Superior temporal gyrus (tissue), 1 donor: Measurements from ENCODE around the gene ACOXL.

Experiments
- DNase-seq: peaks from one replicate; pipeline ENCODE4 v3.0.0-alpha.2; 2016; ENCODE audit errors: extremely low spot score

Gene ACOXL

GRCh38 chr2:110875384-110875725, 143.0 kb downstream of the ACOXL start:
- DNase-seq, result no peak

DNA sequence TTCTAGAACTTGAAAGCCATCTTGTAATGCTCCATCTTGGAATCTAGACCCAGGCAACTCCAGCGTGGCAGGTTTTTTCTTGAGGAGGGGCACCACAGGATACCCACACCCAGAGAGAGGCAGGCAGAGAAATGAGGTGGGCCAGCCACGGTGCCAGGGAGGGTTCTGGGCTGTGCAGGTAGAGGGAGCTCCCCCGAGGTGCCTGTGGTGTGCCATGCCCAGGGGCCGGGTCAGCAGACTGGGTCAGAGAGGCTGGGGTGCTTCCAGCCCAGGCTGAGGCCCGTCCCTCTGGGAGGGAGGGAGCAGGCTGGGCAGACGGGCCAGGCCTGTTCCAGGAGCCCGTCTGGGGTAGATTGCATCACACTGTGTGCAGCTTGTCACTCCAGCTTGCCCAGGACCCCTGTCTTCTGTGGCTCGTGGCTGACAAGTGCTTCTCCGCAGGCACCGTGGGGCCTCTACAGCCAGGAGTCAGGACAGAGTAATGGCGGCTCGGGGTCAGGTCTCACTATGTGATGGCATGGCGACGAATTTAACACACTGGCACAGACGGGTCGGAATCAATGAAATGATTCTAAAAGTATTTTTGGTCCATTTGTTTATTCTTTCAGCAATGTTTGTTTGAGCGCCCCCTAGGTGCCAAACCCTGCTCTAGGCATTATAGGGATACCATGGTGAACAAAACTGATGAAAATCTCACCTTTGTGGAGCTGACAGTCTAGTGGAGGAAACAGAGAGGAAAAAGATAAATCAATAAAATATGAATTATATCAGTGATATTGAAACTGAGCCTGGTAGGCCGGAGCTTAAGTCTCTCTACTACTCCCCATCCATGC, 144.0 kb downstream of the ACOXL start:
- DNase-seq, result no peak

DNA sequence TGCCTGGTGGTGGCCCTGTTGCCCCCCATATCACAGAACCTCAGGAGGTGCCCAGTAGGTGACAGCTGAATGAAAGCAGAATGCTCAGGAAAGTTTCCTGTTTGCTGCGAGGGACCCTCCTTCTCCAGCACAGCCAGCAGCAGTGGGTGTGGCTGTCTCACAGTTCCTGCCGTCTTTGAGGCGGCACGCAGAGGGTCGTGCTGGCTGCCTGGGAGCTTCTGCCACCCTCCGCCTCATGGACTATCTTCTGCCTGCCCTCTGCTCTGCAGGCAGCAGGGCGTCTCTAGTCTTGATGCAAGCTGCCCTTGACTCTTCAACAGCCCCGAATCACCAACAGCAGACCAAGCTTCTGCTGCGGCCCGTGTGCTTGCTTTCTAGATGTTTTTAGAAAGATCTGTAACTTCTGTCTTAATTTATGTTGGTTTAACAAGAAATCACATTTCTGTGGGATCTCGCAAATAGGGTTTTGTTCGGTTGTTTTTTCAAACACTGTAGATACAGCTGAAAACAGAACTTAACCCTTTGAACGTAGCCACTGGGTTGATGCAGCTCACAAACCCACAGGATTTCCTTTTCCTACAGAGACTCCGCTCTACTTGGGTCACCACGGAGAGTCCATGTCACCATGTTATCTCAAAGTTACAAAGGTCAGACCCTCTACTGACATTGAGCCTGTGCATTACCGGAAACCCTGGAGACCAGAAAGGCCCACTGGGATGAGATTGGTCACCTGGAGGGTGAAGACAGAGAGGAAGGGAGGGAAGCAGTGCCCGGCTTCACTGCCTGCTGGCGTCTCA, 144.9 kb downstream of the ACOXL start:
- no peak for DNase-seq

DNA sequence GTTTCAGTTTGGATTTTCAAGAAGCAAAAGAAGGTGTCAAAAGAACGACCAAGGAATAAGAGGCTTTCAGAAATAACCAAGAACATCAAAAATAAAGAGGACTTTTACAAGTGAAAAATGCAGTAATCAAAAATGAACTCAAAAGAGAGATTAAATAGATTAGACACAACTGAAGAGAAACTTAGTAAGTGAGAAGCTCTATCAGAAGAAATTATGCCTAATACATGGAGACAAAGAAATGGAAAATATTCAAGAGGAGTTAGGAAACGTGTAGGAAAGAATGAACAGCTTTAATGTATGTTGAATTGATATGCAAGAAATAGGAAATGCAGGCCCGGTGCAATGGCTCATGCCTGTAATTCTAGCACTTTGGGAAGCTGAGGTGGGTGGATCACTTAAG, 145.8 kb downstream of the ACOXL start:
- DNase-seq, result no peak

GRCh38 chr2:110881908-110882307, 149.5 kb downstream of the ACOXL start:
- no peak for DNase-seq

DNA sequence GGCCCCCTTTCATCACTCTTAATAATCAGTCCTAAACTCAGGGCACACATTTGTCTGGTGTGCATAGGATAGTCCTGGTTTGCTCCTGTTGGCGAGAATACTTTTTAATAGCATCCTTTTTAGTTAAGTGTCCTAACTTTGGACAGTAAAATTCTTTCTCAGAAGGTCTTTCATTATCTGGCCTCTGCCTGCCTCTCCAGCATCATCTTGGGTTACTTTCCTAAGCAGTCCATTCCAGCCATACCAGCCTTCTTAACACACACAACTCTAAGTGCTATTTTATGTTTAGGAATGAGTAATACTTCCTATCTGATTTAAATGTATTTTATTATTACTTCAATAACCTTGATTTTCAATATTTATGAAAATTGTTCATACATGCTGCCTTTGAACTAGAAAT, 151.0 kb downstream of the ACOXL start:
- no peak for DNase-seq

DNA sequence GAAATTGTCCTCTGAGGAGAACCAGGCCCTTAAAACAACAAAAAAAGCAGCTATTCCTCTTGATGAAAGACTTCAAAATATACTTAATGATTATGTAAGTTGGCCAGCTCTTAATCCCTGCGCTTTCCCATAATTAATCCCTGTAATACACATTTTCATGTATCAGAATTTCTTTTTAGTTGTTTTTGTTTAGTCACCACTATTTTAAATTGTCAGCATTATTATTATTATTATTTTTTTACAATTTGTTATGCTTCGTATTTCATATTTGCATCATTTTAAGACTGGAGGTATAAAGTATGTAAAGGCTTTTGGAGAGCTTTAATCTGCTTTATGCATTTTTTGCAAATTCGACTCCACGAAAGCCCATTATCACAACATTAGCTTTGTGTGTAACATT, 152.9 kb downstream of the ACOXL start:
- no peak for DNase-seq

DNA sequence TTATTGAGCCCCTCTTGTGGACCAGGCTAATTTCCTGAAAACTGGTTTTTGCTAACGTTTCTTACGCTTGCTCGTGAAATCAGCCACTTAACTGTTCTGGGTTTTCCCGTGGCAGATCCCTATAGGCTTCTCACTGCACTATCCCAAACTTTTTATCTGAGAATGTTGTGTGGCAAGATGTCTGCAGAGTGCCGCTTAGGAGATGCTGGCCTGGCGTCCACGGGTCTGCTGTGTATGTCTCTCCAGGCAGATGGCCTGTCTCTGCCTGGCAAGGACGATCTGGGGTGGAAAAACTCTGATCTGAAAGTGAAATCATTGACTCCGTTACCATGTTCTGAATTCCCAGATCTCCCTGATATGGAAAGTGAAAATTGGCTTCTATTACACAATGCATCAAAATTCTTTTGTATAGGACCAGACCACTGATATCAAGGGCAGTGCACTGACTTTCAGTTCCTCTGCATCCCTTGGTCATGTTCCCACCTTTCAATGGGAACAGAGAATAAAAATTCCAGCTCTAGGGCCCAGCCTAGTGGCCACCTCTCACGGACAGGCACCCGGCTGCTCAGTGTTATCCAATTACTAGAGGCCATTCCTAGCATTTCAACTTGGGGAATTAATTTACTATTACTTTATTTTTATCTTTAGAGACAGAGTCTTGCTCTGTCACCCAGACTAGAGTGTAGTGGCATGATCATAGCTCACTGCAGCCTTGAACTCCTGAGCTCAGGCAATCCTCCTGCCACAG, 154.6 kb downstream of the ACOXL start:
- DNase-seq, result no peak

GRCh38 chr2:110888411-110888810, 156.0 kb downstream of the ACOXL start:
- DNase-seq, result no peak

GRCh38 chr2:110891626-110892025, 159.3 kb downstream of the ACOXL start:
- DNase-seq, result no peak

- DNase-seq, result no peak
Observed at GRCh38 chr2:110896226-110896625, 163.9 kb downstream of the ACOXL start.

DNA sequence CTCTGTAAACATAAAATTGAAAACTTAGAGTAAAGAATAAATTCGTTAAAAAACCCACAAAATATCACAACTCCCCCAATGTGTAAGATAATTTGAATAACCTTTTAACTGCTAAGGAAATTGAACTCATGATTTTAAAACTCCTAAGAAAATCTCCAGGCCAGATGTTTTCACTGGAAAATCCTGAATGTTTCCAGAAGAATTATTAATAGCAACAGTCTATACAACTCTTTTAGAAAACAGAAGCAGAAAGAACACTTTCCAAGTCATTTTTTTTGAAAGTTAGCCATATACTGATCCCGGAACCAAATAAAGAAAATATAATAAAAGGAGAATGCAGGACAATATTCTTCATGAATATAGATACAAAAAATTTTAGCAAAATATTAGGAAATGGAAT, 165.6 kb downstream of the ACOXL start:
- DNase-seq, result no peak

GRCh38 chr2:110900191-110900590, 167.8 kb downstream of the ACOXL start:
- no peak for DNase-seq

DNA sequence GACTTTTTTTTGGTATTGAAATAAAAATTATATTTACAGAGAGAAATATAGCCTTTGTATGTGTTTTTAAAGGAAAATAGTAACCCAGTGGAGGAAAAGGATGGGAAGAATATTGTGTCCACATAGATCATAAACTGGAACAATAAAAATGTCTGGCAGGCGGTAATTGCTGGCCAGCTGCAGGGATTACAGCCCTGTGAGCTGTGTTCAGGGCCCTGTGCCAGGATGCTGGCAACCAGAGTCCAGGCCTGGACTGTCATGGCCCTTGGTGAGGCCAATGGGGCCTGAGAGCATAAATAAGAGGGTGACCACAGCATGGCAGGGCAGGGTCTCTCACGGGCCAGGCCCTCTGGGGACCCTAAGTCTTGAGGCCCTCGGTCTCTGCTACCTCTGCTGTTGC, 171.2 kb downstream of the ACOXL start:
- DNase-seq, result peak; percentile 40

DNA sequence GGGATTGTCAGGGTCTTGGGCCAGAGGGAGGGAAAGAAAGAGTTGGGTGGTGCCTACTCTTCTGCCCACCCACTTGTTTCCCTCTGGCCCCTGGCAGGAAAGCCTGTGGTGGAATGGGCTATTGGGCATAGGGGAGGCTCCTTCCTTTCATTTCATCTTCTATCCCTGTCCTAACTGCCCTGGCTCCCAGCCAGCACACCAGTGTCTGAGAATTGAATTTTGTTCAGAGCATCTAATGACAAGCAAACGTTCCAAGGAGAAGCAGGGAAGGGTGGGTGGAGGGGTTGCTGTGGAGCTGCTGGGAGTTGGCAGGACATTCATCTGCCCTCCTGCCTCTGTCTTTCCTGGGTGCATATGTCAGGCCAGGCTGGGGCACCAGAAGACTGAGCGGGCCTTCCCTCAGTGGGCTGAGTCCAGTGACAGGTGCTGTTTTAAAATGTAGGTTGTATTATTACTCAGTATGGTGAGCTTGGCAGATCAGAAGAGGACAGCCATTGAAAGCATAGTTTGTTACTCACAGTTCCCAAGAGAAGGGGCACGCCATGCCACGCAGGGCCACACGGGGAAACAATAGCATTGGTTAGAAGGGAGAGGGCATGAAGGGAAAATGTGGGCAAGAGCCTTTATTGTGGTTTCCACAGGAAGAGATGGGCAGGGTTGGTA, 171.9 kb downstream of the ACOXL start:
- no peak for DNase-seq

DNA sequence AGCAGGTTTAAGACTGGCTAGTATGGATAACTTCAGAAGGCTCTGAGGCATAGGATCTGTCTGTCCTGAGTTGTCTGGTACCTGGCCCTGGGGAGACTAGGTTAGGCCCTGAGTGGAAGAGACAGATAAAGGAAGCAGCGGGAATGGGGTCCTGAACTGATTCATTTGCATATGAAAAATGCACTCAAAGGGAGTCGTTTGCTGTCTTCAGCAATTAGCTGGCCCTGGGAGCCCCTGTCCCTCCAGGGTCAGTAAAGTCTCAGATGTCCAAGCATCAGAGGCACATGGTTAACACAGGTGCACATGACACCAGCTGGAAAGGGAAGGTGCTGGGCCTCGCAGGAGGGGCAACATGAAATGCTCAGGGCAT, 172.4 kb downstream of the ACOXL start:
- DNase-seq, result no peak

DNA sequence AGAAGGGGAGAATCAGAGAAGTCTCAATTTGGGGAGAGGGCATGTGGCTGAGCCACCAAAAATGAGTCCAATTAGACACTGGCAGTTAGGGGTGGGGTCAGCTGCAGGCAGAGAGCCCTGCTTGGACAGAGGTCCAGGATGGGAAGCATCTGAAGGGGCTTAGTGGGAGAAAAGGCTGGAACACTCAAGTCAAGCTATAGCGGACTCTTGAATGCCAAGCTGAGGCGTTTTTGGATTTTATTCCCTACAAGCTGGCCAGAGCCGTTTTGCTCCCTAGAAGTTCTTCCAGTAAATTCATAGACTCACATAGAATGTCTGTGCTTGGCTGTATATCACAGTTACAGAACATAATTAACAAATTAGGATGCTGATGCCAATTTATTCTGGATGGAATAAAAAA, 172.8 kb downstream of the ACOXL start:
- no peak for DNase-seq

- no peak for DNase-seq
Observed at GRCh38 chr2:110906613-110907298, 174.4 kb downstream of the ACOXL start.

DNA sequence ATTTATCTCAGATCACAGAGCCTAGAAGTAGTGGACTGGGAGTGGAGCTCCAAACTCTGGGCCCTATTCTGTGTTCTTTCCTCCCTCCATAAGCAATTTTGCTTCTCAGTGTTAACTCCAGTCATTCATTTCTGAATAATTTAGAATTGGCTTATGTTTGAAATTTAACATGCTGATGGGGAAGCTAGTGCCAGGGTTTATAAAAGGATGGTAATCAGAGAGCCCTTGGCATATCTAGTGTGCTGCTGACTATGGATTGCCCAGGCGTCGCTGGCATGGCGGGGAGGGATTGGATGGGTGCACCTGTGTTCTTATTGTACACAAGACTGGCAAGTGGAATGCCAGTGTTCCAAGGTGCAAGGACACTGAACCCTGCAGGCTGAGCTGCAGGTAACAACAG, 177.1 kb downstream of the ACOXL start:
- DNase-seq, result no peak

DNA sequence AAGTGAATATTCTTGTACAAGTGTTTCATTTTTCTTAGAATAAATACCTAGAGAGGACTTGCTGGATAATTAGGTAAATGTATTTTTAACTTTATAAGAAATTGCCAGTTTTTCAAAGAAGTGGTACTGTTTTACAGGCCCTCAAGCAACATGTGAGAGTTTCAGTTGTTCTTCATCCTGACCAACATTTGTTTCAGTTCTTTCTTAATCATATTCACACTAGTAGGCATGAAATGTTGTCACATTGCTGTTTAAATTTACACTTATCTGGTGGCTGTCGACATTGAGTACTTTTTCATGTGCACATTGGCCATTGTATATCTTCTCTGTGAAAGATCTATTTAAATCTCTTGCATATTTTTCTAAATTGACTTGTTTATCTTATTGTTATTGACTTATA, 178.1 kb downstream of the ACOXL start:
- DNase-seq, result no peak

GRCh38 chr2:110919738-110920137, 187.4 kb downstream of the ACOXL start:
- DNase-seq, result no peak

DNA sequence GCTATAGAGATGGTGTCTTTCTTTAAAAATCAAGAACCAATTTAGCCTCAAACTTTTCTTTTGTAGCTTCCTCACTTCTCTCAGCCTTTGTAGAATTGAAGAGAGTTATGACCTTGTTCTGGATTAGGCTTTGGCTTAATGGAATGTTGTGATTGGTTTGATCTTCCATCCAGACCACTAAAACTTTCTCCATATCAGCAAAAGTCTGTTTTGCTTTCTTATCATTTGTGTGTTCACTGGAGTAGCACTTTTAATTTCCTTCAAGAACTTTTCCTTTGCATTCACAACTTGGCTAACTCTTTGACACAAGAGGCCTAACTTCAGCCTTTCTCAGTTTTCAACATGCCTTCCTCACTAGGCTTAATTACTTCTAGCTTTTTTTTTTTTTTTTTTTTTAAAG, 193.1 kb downstream of the ACOXL start:
- DNase-seq, result no peak
